ENCODE data around the gene EIF3L.

EIF3L gene

GRCh38 chr22:37855462-37855861 lies 6.2 kb downstream of the EIF3L start:
- FAIRE-seq = no peak

GRCh38 chr22:37860796-37861421 lies 11.7 kb downstream of the EIF3L start:
- no peak for FAIRE-seq

GRCh38 chr22:37862570-37863325 lies 13.5 kb downstream of the EIF3L start:
- no peak for FAIRE-seq

- no peak for FAIRE-seq
Observed at GRCh38 chr22:37865510-37865909, 16.3 kb downstream of the EIF3L start.

- FAIRE-seq = no peak
Observed at GRCh38 chr22:37870273-37870672, 21.1 kb downstream of the EIF3L start.

- no peak for FAIRE-seq
Observed at GRCh38 chr22:37880668-37881440, 31.6 kb downstream of the EIF3L start.

- FAIRE-seq = no peak
Observed at GRCh38 chr22:37884420-37884819, 35.2 kb downstream of the EIF3L start.

GRCh38 chr22:37887584-37888378 lies 38.6 kb downstream of the EIF3L start:
- FAIRE-seq = no peak

- FAIRE-seq = no peak
Observed at GRCh38 chr22:37891926-37892325, 42.7 kb downstream of the EIF3L start.

- FAIRE-seq = no peak
Observed at GRCh38 chr22:37892566-37893335, 43.5 kb downstream of the EIF3L start.

- FAIRE-seq = no peak
Observed at GRCh38 chr22:37893583-37893983, 44.4 kb downstream of the EIF3L start.

- no peak for FAIRE-seq
Observed at GRCh38 chr22:37894939-37895670, 45.9 kb downstream of the EIF3L start.

- no peak for FAIRE-seq
Observed at GRCh38 chr22:37896181-37896592, 47.0 kb downstream of the EIF3L start.

- no peak for FAIRE-seq
Observed at GRCh38 chr22:37896939-37897338, 47.7 kb downstream of the EIF3L start.

GRCh38 chr22:37897807-37898206 lies 48.6 kb downstream of the EIF3L start:
- no peak for FAIRE-seq

- no peak for FAIRE-seq
Observed at GRCh38 chr22:37898441-37899181, 49.4 kb downstream of the EIF3L start.

GRCh38 chr22:37904572-37905533 lies 55.6 kb downstream of the EIF3L start:
- no peak for FAIRE-seq

- FAIRE-seq = no peak
Observed at GRCh38 chr22:37905534-37906363, 56.5 kb downstream of the EIF3L start, which contains the start of gene MICALL1. Gene MICALL1, plus strand, starts transcription at chr22:37906297. Its CDS starts 126 bp downstream, at chr22:37906423.
